HEK293 (cell line): Measurements from ENCODE around the gene ZNF773.

Source experiments
- FEZF1 ChIP-seq: fragments of 450-650 bp; formaldehyde crosslinking; IDR thresholded peaks from 2 replicates; pipeline ENCODE4 v1.5.1; 2016; ENCODE audit warnings: missing biosample characterization, missing genetic modification characterization
- HOXA7 ChIP-seq: sonication (generic); formaldehyde crosslinking; IDR thresholded peaks from 2 replicates; pipeline ENCODE4 v1.8.1; 2022; ENCODE audit warnings: missing genetic modification reagents, borderline replicate concordance
- HOXC10 ChIP-seq: sonication (generic); formaldehyde crosslinking; IDR thresholded peaks from 2 replicates; pipeline ENCODE4 v1.8.1; 2023; ENCODE audit warnings: mild to moderate bottlenecking, missing genetic modification reagents
- KLF1 ChIP-seq: fragments of 450-650 bp; formaldehyde crosslinking; IDR thresholded peaks from 2 replicates; pipeline ENCODE4 v1.5.1; 2016; ENCODE audit warnings: missing biosample characterization, missing genetic modification characterization
- KLF8 ChIP-seq: fragments of 450-650 bp; formaldehyde crosslinking; IDR thresholded peaks from 2 replicates; pipeline ENCODE4 v1.5.1; 2016; ENCODE audit warnings: missing biosample characterization, missing genetic modification characterization
- RBAK ChIP-seq: fragments of 450-650 bp; formaldehyde crosslinking; IDR thresholded peaks from 2 replicates; pipeline ENCODE4 v1.5.1; 2016; ENCODE audit warnings: missing biosample characterization, missing genetic modification characterization
- REPIN1 ChIP-seq: fragments of 450-650 bp; formaldehyde crosslinking; IDR thresholded peaks from 2 replicates; pipeline ENCODE4 v1.5.1; 2017; ENCODE audit warnings: missing biosample characterization, missing genetic modification characterization, low read depth
- SP2 ChIP-seq: fragments of 450-650 bp; formaldehyde crosslinking; IDR thresholded peaks from 2 replicates; pipeline ENCODE4 v1.5.1; 2016; ENCODE audit warnings: missing biosample characterization, missing genetic modification characterization
- TSHZ1 ChIP-seq: fragments of 450-650 bp; formaldehyde crosslinking; IDR thresholded peaks from 2 replicates; pipeline ENCODE4 v1.5.1; 2016; ENCODE audit warnings: missing biosample characterization, missing genetic modification characterization, borderline replicate concordance
- ZBTB1 ChIP-seq: fragments of 450-650 bp; formaldehyde crosslinking; IDR thresholded peaks from 2 replicates; pipeline ENCODE4 v1.5.1; 2016; ENCODE audit warnings: missing biosample characterization, missing genetic modification characterization
- ZBTB17 ChIP-seq: fragments of 450-650 bp; formaldehyde crosslinking; IDR thresholded peaks from 2 replicates; pipeline ENCODE4 v1.5.1; 2016; ENCODE audit warnings: missing biosample characterization, missing genetic modification characterization
- ZFHX2 ChIP-seq: fragments of 450-650 bp; formaldehyde crosslinking; conservative IDR thresholded peaks from 2 replicates; pipeline ENCODE4 v1.5.1; 2016; ENCODE audit warnings: missing biosample characterization, missing genetic modification characterization
- ZFP3 ChIP-seq: fragments of 450-650 bp; formaldehyde crosslinking; IDR thresholded peaks from 2 replicates; pipeline ENCODE4 v1.5.1; 2016; ENCODE audit warnings: low read depth, missing biosample characterization, missing genetic modification characterization
- ZNF169 ChIP-seq: fragments of 450-650 bp; formaldehyde crosslinking; IDR thresholded peaks from 2 replicates; pipeline ENCODE4 v1.5.1; 2016; ENCODE audit warnings: missing biosample characterization, missing genetic modification characterization
- ZNF324 ChIP-seq: fragments of 450-650 bp; formaldehyde crosslinking; IDR thresholded peaks from 2 replicates; pipeline ENCODE4 v1.5.1; 2016; ENCODE audit warnings: missing biosample characterization, missing genetic modification characterization
- ZNF362 ChIP-seq: fragments of 450-650 bp; formaldehyde crosslinking; IDR thresholded peaks from 2 replicates; pipeline ENCODE4 v1.5.1; 2016; ENCODE audit warnings: missing biosample characterization, missing genetic modification characterization
- ZNF394 ChIP-seq: fragments of 450-650 bp; formaldehyde crosslinking; IDR thresholded peaks from 2 replicates; pipeline ENCODE4 v1.5.1; 2016; ENCODE audit warnings: missing biosample characterization, missing genetic modification characterization, mild to moderate bottlenecking, moderate library complexity, borderline replicate concordance
- ZNF473 ChIP-seq: fragments of 450-650 bp; formaldehyde crosslinking; IDR thresholded peaks from 2 replicates; pipeline ENCODE4 v1.5.1; 2017; ENCODE audit warnings: missing biosample characterization, missing genetic modification characterization
- ZNF48 ChIP-seq: fragments of 450-650 bp; formaldehyde crosslinking; IDR thresholded peaks from 2 replicates; pipeline ENCODE4 v1.5.1; 2016; ENCODE audit warnings: missing biosample characterization, missing genetic modification characterization
- ZNF510 ChIP-seq: fragments of 450-650 bp; formaldehyde crosslinking; IDR thresholded peaks from 2 replicates; pipeline ENCODE4 v1.5.1; 2018; ENCODE audit warnings: mild to moderate bottlenecking, missing genetic modification characterization, missing biosample characterization; ENCODE audit not compliant: insufficient replicate concordance
- ZNF514 ChIP-seq: fragments of 450-650 bp; formaldehyde crosslinking; IDR thresholded peaks from 2 replicates; pipeline ENCODE4 v1.5.1; 2016; ENCODE audit warnings: missing biosample characterization, missing genetic modification characterization
- ZNF530 ChIP-seq: fragments of 450-650 bp; formaldehyde crosslinking; IDR thresholded peaks from 2 replicates; pipeline ENCODE4 v1.5.1; 2016; ENCODE audit warnings: low read depth, missing biosample characterization, missing genetic modification characterization
- ZNF660 ChIP-seq: fragments of 450-650 bp; IDR thresholded peaks from 2 replicates; pipeline ENCODE4 v1.5.1; 2018; ENCODE audit warnings: missing biosample characterization, mild to moderate bottlenecking, missing genetic modification characterization
- ZNF707 ChIP-seq: fragments of 450-650 bp; formaldehyde crosslinking; IDR thresholded peaks from 2 replicates; pipeline ENCODE4 v1.5.1; 2016; ENCODE audit warnings: missing biosample characterization, missing genetic modification characterization
- ZNF777 ChIP-seq: fragments of 450-650 bp; formaldehyde crosslinking; IDR thresholded peaks from 2 replicates; pipeline ENCODE4 v1.5.1; 2017; ENCODE audit warnings: missing biosample characterization, missing genetic modification characterization, borderline replicate concordance
- TF ChIP-seq, protein P1 (sequence below): fragments of 450-650 bp; formaldehyde crosslinking; IDR thresholded peaks from 2 replicates; pipeline ENCODE4 v1.5.1; 2016; ENCODE audit warnings: missing biosample characterization, missing genetic modification characterization
- TF ChIP-seq, protein P2 (sequence below): fragments of 450-650 bp; formaldehyde crosslinking; IDR thresholded peaks from 2 replicates; pipeline ENCODE4 v1.5.1; 2016; ENCODE audit warnings: missing biosample characterization, missing genetic modification characterization
- TF ChIP-seq, protein P3 (sequence below): fragments of 450-650 bp; formaldehyde crosslinking; IDR thresholded peaks from 2 replicates; pipeline ENCODE4 v1.5.1; 2016; ENCODE audit warnings: missing biosample characterization, missing genetic modification characterization
- TF ChIP-seq, protein P4 (sequence below): fragments of 450-650 bp; IDR thresholded peaks from 2 replicates; pipeline ENCODE4 v1.5.1; 2018; ENCODE audit warnings: missing biosample characterization, mild to moderate bottlenecking, missing genetic modification characterization

Gene ZNF773

GRCh38 chr19:57527136-57527881 lies 27.6 kb downstream of the ZNF773 start, which contains the start of gene ZNF549 (continued):
- TF ChIP-seq ZFHX2 (tag by site-specific recombination) (0 out of 2 replicates have a peak, but pooled peaks have one; percentile 21), ZBTB17 (peak; percentile 80), ZNF473 (tag by site-specific recombination) (no peak), ZNF707 (tag by site-specific recombination) (no peak), ZNF48 (tag by site-specific recombination) (no peak), HOXC10 (CRISPR knock-in tag) (no peak), SP2 (peak; percentile 89), KLF1 (tag by site-specific recombination) (peak; percentile 69), TSHZ1 (tag by site-specific recombination) (no peak), ZNF530 (tag by site-specific recombination) (no peak), REPIN1 (no peak), ZBTB1 (tag by site-specific recombination) (no peak), ZNF362 (no peak), ZNF660 (tag by site-specific recombination) (peak; percentile 72; the same call in 1 of the 2 replicates), RBAK (tag by site-specific recombination) (no peak), ZNF169 (no peak), ZNF777 (tag by site-specific recombination) (no peak), FEZF1 (tag by site-specific recombination) (peak; percentile 75), ZNF394 (tag by site-specific recombination) (no peak), ZNF324 (tag by site-specific recombination) (peak; percentile 58), KLF8 (tag by site-specific recombination) (peak; percentile 86), ZFP3 (tag by site-specific recombination) (no peak), ZNF510 (tag by site-specific recombination) (no peak), ZNF514 (tag by site-specific recombination) (no peak), HOXA7 (no peak)
- TF ChIP-seq, protein P1, sequence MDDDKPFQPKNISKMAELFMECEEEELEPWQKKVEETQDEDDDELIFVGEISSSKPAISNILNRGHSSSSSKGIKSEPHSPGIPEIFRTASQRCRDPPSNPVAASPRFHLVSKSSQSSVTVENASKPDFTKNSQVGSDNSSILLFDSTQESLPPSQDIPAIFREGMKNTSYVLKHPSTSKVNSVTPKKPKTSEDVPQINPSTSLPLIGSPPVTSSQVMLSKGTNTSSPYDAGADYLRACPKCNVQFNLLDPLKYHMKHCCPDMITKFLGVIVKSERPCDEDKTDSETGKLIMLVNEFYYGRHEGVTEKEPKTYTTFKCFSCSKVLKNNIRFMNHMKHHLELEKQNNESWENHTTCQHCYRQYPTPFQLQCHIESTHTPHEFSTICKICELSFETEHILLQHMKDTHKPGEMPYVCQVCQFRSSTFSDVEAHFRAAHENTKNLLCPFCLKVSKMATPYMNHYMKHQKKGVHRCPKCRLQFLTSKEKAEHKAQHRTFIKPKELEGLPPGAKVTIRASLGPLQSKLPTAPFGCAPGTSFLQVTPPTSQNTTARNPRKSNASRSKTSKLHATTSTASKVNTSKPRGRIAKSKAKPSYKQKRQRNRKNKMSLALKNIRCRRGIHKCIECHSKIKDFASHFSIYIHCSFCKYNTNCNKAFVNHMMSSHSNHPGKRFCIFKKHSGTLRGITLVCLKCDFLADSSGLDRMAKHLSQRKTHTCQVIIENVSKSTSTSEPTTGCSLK: no peak
- TF ChIP-seq, protein P2, sequence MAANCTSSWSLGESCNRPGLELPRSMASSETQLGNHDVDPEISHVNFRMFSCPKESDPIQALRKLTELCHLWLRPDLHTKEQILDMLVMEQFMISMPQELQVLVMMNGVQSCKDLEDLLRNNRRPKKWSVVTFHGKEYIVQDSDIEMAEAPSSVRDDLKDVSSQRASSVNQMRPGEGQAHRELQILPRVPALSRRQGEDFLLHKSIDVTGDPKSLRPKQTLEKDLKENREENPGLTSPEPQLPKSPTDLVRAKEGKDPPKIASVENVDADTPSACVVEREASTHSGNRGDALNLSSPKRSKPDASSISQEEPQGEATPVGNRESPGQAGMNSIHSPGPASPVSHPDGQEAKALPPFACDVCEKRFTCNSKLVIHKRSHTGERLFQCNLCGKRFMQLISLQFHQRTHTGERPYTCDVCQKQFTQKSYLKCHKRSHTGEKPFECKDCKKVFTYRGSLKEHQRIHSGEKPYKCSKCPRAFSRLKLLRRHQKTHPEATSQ (tag by site-specific recombination): no peak
- TF ChIP-seq, protein P3, sequence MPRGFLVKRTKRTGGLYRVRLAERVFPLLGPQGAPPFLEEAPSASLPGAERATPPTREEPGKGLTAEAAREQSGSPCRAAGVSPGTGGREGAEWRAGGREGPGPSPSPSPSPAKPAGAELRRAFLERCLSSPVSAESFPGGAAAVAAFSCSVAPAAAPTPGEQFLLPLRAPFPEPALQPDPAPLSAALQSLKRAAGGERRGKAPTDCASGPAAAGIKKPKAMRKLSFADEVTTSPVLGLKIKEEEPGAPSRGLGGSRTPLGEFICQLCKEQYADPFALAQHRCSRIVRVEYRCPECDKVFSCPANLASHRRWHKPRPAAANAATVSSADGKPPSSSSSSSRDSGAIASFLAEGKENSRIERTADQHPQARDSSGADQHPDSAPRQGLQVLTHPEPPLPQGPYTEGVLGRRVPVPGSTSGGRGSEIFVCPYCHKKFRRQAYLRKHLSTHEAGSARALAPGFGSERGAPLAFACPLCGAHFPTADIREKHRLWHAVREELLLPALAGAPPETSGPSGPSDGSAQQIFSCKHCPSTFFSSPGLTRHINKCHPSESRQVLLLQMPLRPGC (tag by site-specific recombination): no peak
- TF ChIP-seq, protein P4, sequence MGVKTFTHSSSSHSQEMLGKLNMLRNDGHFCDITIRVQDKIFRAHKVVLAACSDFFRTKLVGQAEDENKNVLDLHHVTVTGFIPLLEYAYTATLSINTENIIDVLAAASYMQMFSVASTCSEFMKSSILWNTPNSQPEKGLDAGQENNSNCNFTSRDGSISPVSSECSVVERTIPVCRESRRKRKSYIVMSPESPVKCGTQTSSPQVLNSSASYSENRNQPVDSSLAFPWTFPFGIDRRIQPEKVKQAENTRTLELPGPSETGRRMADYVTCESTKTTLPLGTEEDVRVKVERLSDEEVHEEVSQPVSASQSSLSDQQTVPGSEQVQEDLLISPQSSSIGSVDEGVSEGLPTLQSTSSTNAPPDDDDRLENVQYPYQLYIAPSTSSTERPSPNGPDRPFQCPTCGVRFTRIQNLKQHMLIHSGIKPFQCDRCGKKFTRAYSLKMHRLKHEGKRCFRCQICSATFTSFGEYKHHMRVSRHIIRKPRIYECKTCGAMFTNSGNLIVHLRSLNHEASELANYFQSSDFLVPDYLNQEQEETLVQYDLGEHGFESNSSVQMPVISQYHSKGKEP (tag by site-specific recombination): no peak
